ENCODE measurements around the gene ALX4. TPM values are rescaled to one million over a fixed set of nuclear protein-coding genes. Genes with fewer than 3 reads are reported as not detected.

The ALX4 gene
- total RNA-seq, 6 experiments from 2014 or later = not detected

- H3K9me3 ChIP-seq = no peaks in the 10 kb centered on the region
- 68% methylated on average over 11 of the region's 18 CpGs for WGBS (ENCODE audit: insufficient coverage, low coverage, low lambda C conversion rate, missing lambda C conversion rate)
- H3K4me1 ChIP-seq = no peaks in the 10 kb centered on the region
- H3K36me3 ChIP-seq = no peaks in the 10 kb centered on the region
- no peaks in the 10 kb centered on the region for H3K27me3 ChIP-seq
- intact Hi-C loops (cut with DNase I) = loop anchor here in 1 of 2 donors (5.0 kb wide), 1 partner anchor 260 kb away; no protein-coding TSS in a partner anchor
- no peak for ATAC-seq
- TF ChIP-seq POLR2A (IDR thresholded peaks at IDR 0.05) (no peak), CTCF (IDR thresholded peaks at IDR 0.05) (no peak)
- no peak overlapping the region for H3K27ac ChIP-seq
- DNase-seq = no peak
- H3K4me3 ChIP-seq = no peak overlapping the region
These were observed 32.5 kb downstream of the ALX4 start for GRCh38 chr11:44277196-44278090.

GRCh38 chr11:44275961-44276550 is 33.9 kb downstream of the ALX4 start:
- ATAC-seq (no peak), DNase-seq (no peak)
- no peaks in the 10 kb centered on the region for H3K9me3 ChIP-seq
- no peaks in the 10 kb centered on the region for H3K36me3 ChIP-seq
- H3K27me3 ChIP-seq = no peaks in the 10 kb centered on the region
- H3K4me1 ChIP-seq = no peaks in the 10 kb centered on the region
- no peak for TF ChIP-seq POLR2A (IDR thresholded peaks at IDR 0.05)
- TF ChIP-seq CTCF (IDR thresholded peaks at IDR 0.05) = no peak
- H3K27ac ChIP-seq = no peak overlapping the region
- intact Hi-C loops (cut with DNase I) = loop anchor here in 1 of 2 donors (5.0 kb wide), 1 partner anchor 261 kb away; no protein-coding TSS in a partner anchor
- H3K4me3 ChIP-seq = no peak overlapping the region
- WGBS (ENCODE audit: insufficient coverage, low coverage, low lambda C conversion rate, missing lambda C conversion rate) = 70% methylated on average over 4 of the region's 7 CpGs

GRCh38 chr11:44275241-44275640 is 34.7 kb downstream of the ALX4 start:
- no peaks in the 10 kb centered on the region for H3K36me3 ChIP-seq
- H3K4me3 ChIP-seq = no peak overlapping the region
- no peaks in the 10 kb centered on the region for H3K27me3 ChIP-seq
- intact Hi-C loops (cut with DNase I) = loop anchor here in 1 of 2 donors (5.0 kb wide), 1 partner anchor 262 kb away; no protein-coding TSS in a partner anchor
- H3K4me1 ChIP-seq = no peaks in the 10 kb centered on the region
- no peak overlapping the region for H3K27ac ChIP-seq
- no peak for ATAC-seq
- no peak for TF ChIP-seq POLR2A (IDR thresholded peaks at IDR 0.05)
- no peak for TF ChIP-seq CTCF (IDR thresholded peaks at IDR 0.05)
- 90% methylated on average over 2 of the region's 10 CpGs for WGBS (ENCODE audit: insufficient coverage, low coverage, low lambda C conversion rate, missing lambda C conversion rate)
- H3K9me3 ChIP-seq = no peaks in the 10 kb centered on the region
- DNase-seq = no peak

GRCh38 chr11:44274404-44274803 is 35.5 kb downstream of the ALX4 start:
- no peak for DNase-seq
- no peak overlapping the region for H3K4me3 ChIP-seq
- WGBS (ENCODE audit: insufficient coverage, low coverage, low lambda C conversion rate, missing lambda C conversion rate) = no CpG with 5 or more reads among the region's 1 CpG
- H3K4me1 ChIP-seq = no peaks in the 10 kb centered on the region
- H3K27ac ChIP-seq = no peak overlapping the region
- no peaks in the 10 kb centered on the region for H3K27me3 ChIP-seq
- TF ChIP-seq CTCF (IDR thresholded peaks at IDR 0.05) = no peak
- TF ChIP-seq POLR2A (IDR thresholded peaks at IDR 0.05) = no peak
- no peaks in the 10 kb centered on the region for H3K36me3 ChIP-seq
- H3K9me3 ChIP-seq = no peaks in the 10 kb centered on the region
- intact Hi-C loops (cut with DNase I) = no loop called here
- ATAC-seq = no peak
